Measurements from ENCODE around the gene CNTROB.

The CNTROB gene

DNA sequence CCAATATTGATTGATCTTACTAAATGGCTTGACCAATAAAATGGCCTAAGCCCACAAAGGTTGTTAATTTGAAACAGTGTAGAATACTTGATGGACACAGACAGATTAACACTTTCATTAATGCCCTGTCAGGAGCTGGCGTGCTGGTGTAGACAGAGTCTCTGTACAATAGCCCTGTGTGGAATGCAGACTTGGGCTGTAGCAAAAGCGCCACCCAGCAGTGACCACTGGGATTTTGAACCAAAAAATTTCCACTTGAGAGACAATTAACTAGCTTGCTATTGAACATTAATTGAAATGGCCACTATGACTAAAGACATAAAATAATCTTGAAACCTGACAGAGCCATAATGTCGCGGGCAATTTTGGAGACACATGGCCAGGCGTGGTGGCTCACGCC is 50.7 kb downstream of the CNTROB start:
- no peaks in the 10 kb centered on the region for H3K36me3 ChIP-seq (ENCODE audit: control insufficient read depth, insufficient read depth, low read length)
- no peak overlapping the region for H3K27ac ChIP-seq (ENCODE audit: insufficient read depth, low read length, poor library complexity, severe bottlenecking)
- no peak for DNase-seq
- no peaks in the 10 kb centered on the region for H3K4me1 ChIP-seq (ENCODE audit: control insufficient read depth, insufficient read depth, low read length, poor library complexity, severe bottlenecking)
- no peaks in the 10 kb centered on the region for H3K27me3 ChIP-seq (replicated peaks; ENCODE audit: control insufficient read depth, insufficient read depth, low read length, poor library complexity, severe bottlenecking)
- no peak overlapping the region for H3K4me3 ChIP-seq (ENCODE audit: insufficient read depth, low read depth, low read length, poor library complexity, severe bottlenecking)
- H3K9me3 ChIP-seq (ENCODE audit: control insufficient read depth, low read length), result no peaks in the 10 kb centered on the region

DNA sequence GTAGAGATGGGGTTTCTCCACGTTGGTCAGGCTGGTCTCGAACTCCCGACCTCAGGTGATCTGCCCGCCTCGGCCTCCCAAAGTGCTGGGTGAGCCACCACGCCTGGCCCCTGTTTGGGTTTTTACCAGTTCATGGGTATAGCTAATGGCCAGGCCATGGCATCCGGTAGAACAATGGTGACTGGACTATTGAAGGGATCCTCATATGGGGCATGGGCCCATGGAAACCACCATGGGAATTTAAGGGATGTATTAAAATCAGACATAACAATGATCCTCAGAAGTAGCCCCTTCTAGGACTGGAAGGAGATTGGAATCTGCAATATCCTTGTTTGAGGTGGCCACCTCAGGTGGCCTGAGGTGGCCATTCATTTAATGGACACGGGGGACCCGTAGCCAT is 52.9 kb downstream of the CNTROB start:
- Histone ChIP-seq H3K4me3 (ENCODE audit: insufficient read depth, low read depth, low read length, poor library complexity, severe bottlenecking) (no peak overlapping the region), H3K9me3 (ENCODE audit: control insufficient read depth, low read length) (no peaks in the 10 kb centered on the region), H3K27me3 (replicated peaks; ENCODE audit: control insufficient read depth, insufficient read depth, low read length, poor library complexity, severe bottlenecking) (no peaks in the 10 kb centered on the region), H3K27ac (ENCODE audit: insufficient read depth, low read length, poor library complexity, severe bottlenecking) (no peak overlapping the region), H3K36me3 (ENCODE audit: control insufficient read depth, insufficient read depth, low read length) (no peaks in the 10 kb centered on the region), H3K4me1 (ENCODE audit: control insufficient read depth, insufficient read depth, low read length, poor library complexity, severe bottlenecking) (peaks cover 2% of the 10 kb centered on the region)
- no peak for DNase-seq

DNA sequence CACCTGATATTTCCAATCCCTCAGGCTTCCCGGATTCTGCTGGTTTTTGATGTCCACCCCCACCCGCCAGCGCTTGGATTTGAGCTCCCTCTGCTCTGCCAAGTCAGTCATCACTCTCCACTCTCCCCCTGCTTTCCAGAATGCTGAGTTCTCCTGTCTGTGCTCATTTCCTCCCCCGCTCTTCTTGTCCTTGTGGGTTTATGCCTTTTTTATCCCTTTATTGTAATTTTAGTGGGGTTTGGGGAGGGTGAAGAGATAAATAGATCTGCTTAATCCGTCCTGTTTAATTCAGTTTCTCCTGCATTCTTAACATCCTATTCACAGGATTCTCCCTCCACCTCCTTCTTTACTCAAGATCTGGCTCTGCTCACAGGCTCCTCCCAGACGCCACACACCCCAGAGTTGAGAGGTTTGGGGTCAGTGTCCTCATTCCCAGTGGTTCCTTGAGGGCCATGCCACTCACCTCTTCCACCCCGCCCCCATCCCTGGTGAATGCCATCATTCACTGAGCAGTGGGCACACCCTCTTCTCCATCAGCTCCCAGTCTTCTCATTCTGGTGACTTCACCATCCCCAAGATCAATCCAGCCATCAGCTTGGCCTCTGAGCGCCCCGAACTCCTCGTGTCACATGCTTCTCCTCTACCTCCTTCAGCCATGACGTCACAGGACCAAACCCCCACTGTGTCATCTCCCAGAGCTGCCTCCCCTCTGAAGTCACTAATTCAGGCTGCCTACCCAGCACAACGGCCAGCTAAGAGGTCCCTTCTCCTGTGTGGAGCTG is 55.3 kb downstream of the CNTROB start:
- no peaks in the 10 kb centered on the region for H3K27me3 ChIP-seq (replicated peaks; ENCODE audit: control insufficient read depth, insufficient read depth, low read length, poor library complexity, severe bottlenecking)
- H3K27ac ChIP-seq (ENCODE audit: insufficient read depth, low read length, poor library complexity, severe bottlenecking), result no peak overlapping the region
- H3K4me3 ChIP-seq (ENCODE audit: insufficient read depth, low read depth, low read length, poor library complexity, severe bottlenecking), result no peak overlapping the region
- H3K9me3 ChIP-seq (ENCODE audit: control insufficient read depth, low read length), result no peaks in the 10 kb centered on the region
- H3K36me3 ChIP-seq (ENCODE audit: control insufficient read depth, insufficient read depth, low read length), result no peaks in the 10 kb centered on the region
- H3K4me1 ChIP-seq (ENCODE audit: control insufficient read depth, insufficient read depth, low read length, poor library complexity, severe bottlenecking), result peaks cover 7% of the 10 kb centered on the region
- DNase-seq, result no peak

DNA sequence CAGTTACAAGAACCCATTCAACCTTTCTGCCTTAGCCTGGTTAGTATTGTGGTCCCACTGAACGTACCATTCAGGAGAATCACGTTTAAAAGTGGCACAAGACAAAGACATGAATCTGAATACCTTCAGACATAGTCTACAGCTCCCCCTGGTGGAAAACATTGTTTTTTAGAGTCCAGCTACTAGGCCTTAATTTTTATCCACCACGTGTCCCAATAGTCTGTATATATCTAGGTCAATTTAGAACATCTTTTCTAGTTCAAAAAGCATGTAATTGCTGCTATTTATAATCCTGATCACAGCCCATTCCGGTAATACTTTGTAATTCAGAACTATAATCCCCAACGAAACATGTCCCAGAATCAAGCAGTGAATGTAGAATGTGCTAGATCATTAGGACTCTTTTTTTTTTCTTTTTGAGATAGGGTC is 56.8 kb downstream of the CNTROB start:
- H3K36me3 ChIP-seq (ENCODE audit: control insufficient read depth, insufficient read depth, low read length), result no peaks in the 10 kb centered on the region
- no peaks in the 10 kb centered on the region for H3K9me3 ChIP-seq (ENCODE audit: control insufficient read depth, low read length)
- no peak overlapping the region for H3K4me3 ChIP-seq (ENCODE audit: insufficient read depth, low read depth, low read length, poor library complexity, severe bottlenecking)
- peaks cover 7% of the 10 kb centered on the region for H3K4me1 ChIP-seq (ENCODE audit: control insufficient read depth, insufficient read depth, low read length, poor library complexity, severe bottlenecking)
- no peaks in the 10 kb centered on the region for H3K27me3 ChIP-seq (replicated peaks; ENCODE audit: control insufficient read depth, insufficient read depth, low read length, poor library complexity, severe bottlenecking)
- H3K27ac ChIP-seq (ENCODE audit: insufficient read depth, low read length, poor library complexity, severe bottlenecking), result no peak overlapping the region
- DNase-seq, result peak in 2 of 3 donors; percentile 6 to 28

DNA sequence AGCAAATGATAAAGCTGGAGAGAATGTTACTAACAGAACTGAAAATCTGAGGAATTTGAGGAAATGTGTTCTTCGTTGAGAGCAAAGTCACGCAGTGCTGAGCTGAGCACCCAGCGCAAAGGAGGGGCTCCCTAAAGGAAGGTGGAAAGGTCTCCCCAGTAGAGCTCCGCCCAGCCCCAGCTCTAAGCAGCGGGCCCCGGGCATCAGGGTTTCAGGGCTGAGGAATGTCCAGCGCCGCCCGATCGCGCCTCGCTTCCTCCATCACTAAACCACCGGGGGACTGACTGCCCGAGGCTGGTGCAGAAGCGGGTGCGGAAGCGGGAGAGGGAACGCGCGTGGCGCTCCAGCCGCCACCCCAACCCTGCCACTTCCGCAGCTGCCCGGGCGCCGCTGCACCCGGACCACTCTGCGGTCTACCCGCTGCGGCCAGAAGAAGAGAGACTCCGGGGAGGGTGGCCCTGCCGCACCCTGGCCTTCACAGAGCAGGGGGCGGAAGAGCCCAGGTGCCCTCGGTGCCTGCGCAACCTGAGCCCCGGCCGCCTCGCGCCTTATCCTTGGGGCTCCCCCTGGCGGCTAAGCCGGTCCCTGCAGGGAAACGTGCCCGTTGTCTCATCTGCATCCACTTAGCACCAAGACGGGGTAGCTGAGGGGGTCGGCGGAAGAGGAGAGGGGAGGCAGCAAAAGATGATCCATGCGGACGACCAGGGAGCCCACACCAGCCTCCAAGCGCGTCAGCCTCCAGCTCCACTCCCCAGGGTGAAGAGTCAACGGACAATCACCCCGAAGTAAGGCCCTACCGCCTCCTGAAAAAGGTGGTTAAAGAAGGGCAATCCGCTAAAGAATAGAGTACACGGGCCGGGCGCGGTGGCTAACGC is 58.0 kb downstream of the CNTROB start:
- Histone ChIP-seq H3K36me3 (ENCODE audit: control insufficient read depth, insufficient read depth, low read length) (no peaks in the 10 kb centered on the region), H3K27me3 (replicated peaks; ENCODE audit: control insufficient read depth, insufficient read depth, low read length, poor library complexity, severe bottlenecking) (no peaks in the 10 kb centered on the region), H3K27ac (ENCODE audit: insufficient read depth, low read length, poor library complexity, severe bottlenecking) (peak overlapping the region; percentile 42), H3K4me3 (ENCODE audit: insufficient read depth, low read depth, low read length, poor library complexity, severe bottlenecking) (peak overlapping the region; percentile 53), H3K4me1 (ENCODE audit: control insufficient read depth, insufficient read depth, low read length, poor library complexity, severe bottlenecking) (peaks cover 7% of the 10 kb centered on the region), H3K9me3 (ENCODE audit: control insufficient read depth, low read length) (no peaks in the 10 kb centered on the region)
- DNase-seq, result peak; percentile 77 to 85 (median 79)

DNA sequence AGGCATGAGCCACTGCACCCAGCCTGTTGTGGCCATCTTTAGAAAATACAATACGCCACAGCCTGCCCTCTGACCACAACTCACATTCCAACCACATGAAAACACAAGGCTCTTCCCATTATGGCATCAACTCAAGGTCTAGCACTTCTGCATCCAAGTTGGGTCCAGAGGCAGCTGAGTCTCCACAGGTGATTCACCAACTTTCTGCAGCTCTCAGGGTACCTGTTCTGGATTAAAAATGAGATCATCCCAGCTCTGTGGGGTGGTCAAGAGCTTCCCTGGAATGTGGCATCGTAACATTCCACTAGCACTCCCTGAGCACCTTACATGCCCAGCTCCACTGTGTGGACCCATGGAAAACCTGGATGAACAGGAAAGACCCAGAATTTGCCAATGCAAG is 60.5 kb downstream of the CNTROB start:
- Histone ChIP-seq H3K9me3 (ENCODE audit: control insufficient read depth, low read length) (no peaks in the 10 kb centered on the region), H3K27me3 (replicated peaks; ENCODE audit: control insufficient read depth, insufficient read depth, low read length, poor library complexity, severe bottlenecking) (no peaks in the 10 kb centered on the region), H3K4me3 (ENCODE audit: insufficient read depth, low read depth, low read length, poor library complexity, severe bottlenecking) (no peak overlapping the region), H3K4me1 (ENCODE audit: control insufficient read depth, insufficient read depth, low read length, poor library complexity, severe bottlenecking) (peaks cover 7% of the 10 kb centered on the region), H3K27ac (ENCODE audit: insufficient read depth, low read length, poor library complexity, severe bottlenecking) (no peak overlapping the region), H3K36me3 (ENCODE audit: control insufficient read depth, insufficient read depth, low read length) (no peaks in the 10 kb centered on the region)
- DNase-seq, result no peak

DNA sequence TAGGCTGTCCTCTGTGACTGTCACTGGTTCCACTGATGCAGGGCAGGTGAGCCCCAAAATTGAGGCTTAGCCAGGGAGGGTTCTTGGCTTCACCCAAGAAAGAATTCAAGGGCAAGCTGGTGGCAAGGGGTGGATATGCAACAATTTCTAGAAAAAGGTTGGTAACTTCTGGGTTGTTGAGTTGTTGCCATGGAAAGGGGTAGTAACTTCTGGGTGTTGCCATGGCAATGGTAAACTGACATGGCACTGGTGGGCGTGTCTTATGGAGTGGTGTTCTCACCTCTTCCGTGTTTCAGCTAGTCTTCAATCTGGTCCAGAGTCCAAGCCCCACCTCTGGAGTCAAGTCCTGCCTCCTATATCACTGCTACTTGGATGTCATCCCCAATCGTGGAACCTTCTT is 60.9 kb downstream of the CNTROB start:
- H3K27me3 ChIP-seq (replicated peaks; ENCODE audit: control insufficient read depth, insufficient read depth, low read length, poor library complexity, severe bottlenecking), result no peaks in the 10 kb centered on the region
- H3K27ac ChIP-seq (ENCODE audit: insufficient read depth, low read length, poor library complexity, severe bottlenecking), result no peak overlapping the region
- H3K4me1 ChIP-seq (ENCODE audit: control insufficient read depth, insufficient read depth, low read length, poor library complexity, severe bottlenecking), result peaks cover 7% of the 10 kb centered on the region
- no peaks in the 10 kb centered on the region for H3K9me3 ChIP-seq (ENCODE audit: control insufficient read depth, low read length)
- no peak for DNase-seq
- no peaks in the 10 kb centered on the region for H3K36me3 ChIP-seq (ENCODE audit: control insufficient read depth, insufficient read depth, low read length)
- no peak overlapping the region for H3K4me3 ChIP-seq (ENCODE audit: insufficient read depth, low read depth, low read length, poor library complexity, severe bottlenecking)

DNA sequence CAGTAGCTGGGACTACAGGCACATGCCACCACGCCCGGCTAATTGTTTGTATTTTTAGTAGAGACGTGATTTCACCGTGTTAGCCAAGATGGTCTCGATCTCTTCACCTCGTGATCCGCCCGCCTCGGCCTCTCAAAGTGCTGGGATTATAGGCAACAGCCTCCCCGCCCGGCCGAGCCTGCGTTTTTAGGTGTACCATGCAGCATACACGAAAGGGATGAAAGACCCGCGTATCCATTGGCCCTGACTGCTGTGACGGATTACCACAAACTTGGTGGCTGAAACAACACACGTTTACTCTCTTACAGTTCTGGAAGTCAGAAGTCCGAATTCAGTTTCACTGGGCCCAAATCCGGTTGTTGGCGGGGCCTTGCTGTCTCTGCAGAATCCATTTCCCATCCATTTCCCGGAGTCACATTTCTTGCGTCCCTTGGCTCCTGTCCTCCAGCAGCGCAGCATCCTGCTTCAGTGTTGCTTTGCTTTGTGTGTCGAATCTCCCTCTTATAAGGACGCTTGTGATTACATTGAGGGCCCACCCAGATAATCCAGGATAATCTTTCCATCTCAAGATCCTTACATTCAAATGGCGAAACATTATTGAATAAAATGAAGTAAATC is 62.1 kb downstream of the CNTROB start:
- DNase-seq, result no peak
- Histone ChIP-seq H3K4me3 (ENCODE audit: insufficient read depth, low read depth, low read length, poor library complexity, severe bottlenecking) (no peak overlapping the region), H3K27ac (ENCODE audit: insufficient read depth, low read length, poor library complexity, severe bottlenecking) (no peak overlapping the region), H3K4me1 (ENCODE audit: control insufficient read depth, insufficient read depth, low read length, poor library complexity, severe bottlenecking) (peaks cover 7% of the 10 kb centered on the region), H3K9me3 (ENCODE audit: control insufficient read depth, low read length) (no peaks in the 10 kb centered on the region), H3K36me3 (ENCODE audit: control insufficient read depth, insufficient read depth, low read length) (no peaks in the 10 kb centered on the region), H3K27me3 (replicated peaks; ENCODE audit: control insufficient read depth, insufficient read depth, low read length, poor library complexity, severe bottlenecking) (no peaks in the 10 kb centered on the region)

DNA sequence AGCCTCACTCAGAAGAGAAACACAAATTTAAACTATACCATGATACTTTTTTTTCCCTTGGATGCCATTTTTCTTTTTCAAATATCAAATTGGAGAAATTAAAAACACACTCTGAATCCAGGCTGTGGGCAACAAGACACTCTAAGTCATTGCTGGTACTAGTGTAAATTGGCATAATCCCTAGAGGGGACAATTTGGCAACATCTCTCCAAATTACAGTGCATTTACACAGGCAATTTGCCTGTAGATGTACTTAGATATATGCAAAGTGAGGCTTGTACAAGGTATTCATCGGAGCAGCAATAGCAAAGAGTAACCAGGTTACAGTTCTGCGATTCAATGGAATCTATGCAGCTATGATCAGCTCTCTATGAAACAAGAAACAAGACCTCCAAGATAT is 63.7 kb downstream of the CNTROB start:
- H3K36me3 ChIP-seq (ENCODE audit: control insufficient read depth, insufficient read depth, low read length), result no peaks in the 10 kb centered on the region
- DNase-seq, result no peak
- no peak overlapping the region for H3K4me3 ChIP-seq (ENCODE audit: insufficient read depth, low read depth, low read length, poor library complexity, severe bottlenecking)
- no peaks in the 10 kb centered on the region for H3K4me1 ChIP-seq (ENCODE audit: control insufficient read depth, insufficient read depth, low read length, poor library complexity, severe bottlenecking)
- H3K27me3 ChIP-seq (replicated peaks; ENCODE audit: control insufficient read depth, insufficient read depth, low read length, poor library complexity, severe bottlenecking), result peaks cover 3% of the 10 kb centered on the region
- H3K27ac ChIP-seq (ENCODE audit: insufficient read depth, low read length, poor library complexity, severe bottlenecking), result no peak overlapping the region
- no peaks in the 10 kb centered on the region for H3K9me3 ChIP-seq (ENCODE audit: control insufficient read depth, low read length)

DNA sequence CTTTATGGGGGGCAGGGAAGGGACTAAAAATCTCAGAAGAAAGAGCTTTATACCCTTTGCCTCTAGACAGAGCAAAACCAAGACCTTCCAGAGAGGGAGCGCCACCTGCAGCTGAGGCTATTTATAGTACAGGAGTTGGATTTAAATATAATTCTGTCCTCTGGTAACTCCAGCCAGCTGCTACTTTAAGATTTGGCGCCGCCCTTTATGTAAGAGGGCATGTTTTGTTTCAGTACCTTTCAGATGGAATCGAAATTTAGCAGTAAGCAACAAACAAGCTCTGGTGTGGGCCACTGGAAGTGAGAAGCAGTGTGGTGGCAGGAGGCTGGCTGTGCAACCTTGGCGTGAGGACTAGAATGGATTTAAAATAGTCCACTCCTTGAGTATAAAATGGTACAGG is 65.2 kb downstream of the CNTROB start:
- Histone ChIP-seq H3K9me3 (ENCODE audit: control insufficient read depth, low read length) (no peaks in the 10 kb centered on the region), H3K27ac (ENCODE audit: insufficient read depth, low read length, poor library complexity, severe bottlenecking) (no peak overlapping the region), H3K36me3 (ENCODE audit: control insufficient read depth, insufficient read depth, low read length) (no peaks in the 10 kb centered on the region), H3K4me3 (ENCODE audit: insufficient read depth, low read depth, low read length, poor library complexity, severe bottlenecking) (no peak overlapping the region), H3K4me1 (ENCODE audit: control insufficient read depth, insufficient read depth, low read length, poor library complexity, severe bottlenecking) (peaks cover 4% of the 10 kb centered on the region), H3K27me3 (replicated peaks; ENCODE audit: control insufficient read depth, insufficient read depth, low read length, poor library complexity, severe bottlenecking) (peaks cover 7% of the 10 kb centered on the region)
- no peak for DNase-seq
